ENCODE results near the gene SETD2.
"Not testable (repeated sequence)": the region's sequence is repeated elsewhere in the genome, so short reads cannot be mapped to it uniquely, and the experiment has no call there.

- not testable (repeated sequence) for TF ChIP-seq EZH2 (IDR thresholded peaks at IDR 0.05; ENCODE audit: borderline replicate concordance, insufficient read depth, low read depth, low read length, poor library complexity, severe bottlenecking); CTCF (IDR thresholded peaks at IDR 0.05)
Measured at GRCh38 chr3:47026432-47026831, 137.5 kb downstream of the SETD2 start.

Data from B cell (primary cell).